Calu3 (cell line): ENCODE data around the gene GNA12. TPM values are rescaled to one million over a fixed set of nuclear protein-coding genes. Genes with fewer than 3 reads are reported as not detected.

Experiments
- BruUV-seq: library from RNA; stranded (reverse); fragments of 400-500 nt; replicated peaks from 2 replicates; lab custom pipeline; 2021; lab: Mats Ljungman, UMichigan
- CTCF ChIA-PET: fragments of 300-600 bp; sonication (Branson Sonifier 250); formaldehyde crosslinking; loops from one replicate; lab custom pipeline; 2022; ENCODE audit warnings: antibody characterized with exemption; lab: Charles Lee
- DNase-seq: peaks from one replicate; pipeline ENCODE4 v3.0.0; 2022
- H3K27ac Mint-ChIP-seq: one replicate; pipeline ENCODE4 v1.8.0; 2022; ENCODE audit warnings: mixed read lengths; ENCODE audit not compliant: unreplicated experiment
- H3K27me3 Mint-ChIP-seq: one replicate; pipeline ENCODE4 v1.8.0; 2022; ENCODE audit warnings: mixed read lengths; ENCODE audit not compliant: unreplicated experiment
- H3K36me3 Mint-ChIP-seq: one replicate; pipeline ENCODE4 v1.8.0; 2022; ENCODE audit warnings: mild to moderate bottlenecking, moderate library complexity, mixed read lengths; ENCODE audit not compliant: insufficient read depth, unreplicated experiment
- H3K4me1 Mint-ChIP-seq: one replicate; pipeline ENCODE4 v1.8.0; 2022; ENCODE audit warnings: mild to moderate bottlenecking, low read depth, mixed read lengths; ENCODE audit not compliant: unreplicated experiment
- H3K4me3 Mint-ChIP-seq: one replicate; pipeline ENCODE4 v1.8.0; 2022; ENCODE audit warnings: mild to moderate bottlenecking, low read depth, moderate library complexity, mixed read lengths; ENCODE audit not compliant: unreplicated experiment
- H3K9me3 Mint-ChIP-seq: one replicate; pipeline ENCODE4 v1.8.0; 2022; ENCODE audit warnings: low read depth, mixed read lengths; ENCODE audit not compliant: unreplicated experiment
- CTCF ChIP-seq: fragments of 200-600 bp; IDR thresholded peaks from one replicate; pipeline ENCODE4 v1.8.0; 2022; ENCODE audit warnings: antibody characterized with exemption; ENCODE audit not compliant: unreplicated experiment
- intact Hi-C: fragments of 100-400 bp; cut with micrococcal nuclease; formaldehyde crosslinking; loops from one replicate; pipeline ENCODE4 v1.10.0; 2022; ENCODE audit not compliant: unreplicated experiment
- total RNA-seq: library from RNA; stranded (reverse); gene quantifications from 2 replicates; pipeline ENCODE4 v1.2.3, GENCODE V29; 2022

Gene GNA12
- total RNA-seq, 1 experiment from 2014 or later = 78.3 TPM

- DNase-seq = no peak
- H3K9me3 Mint-ChIP-seq = no peaks in the 10 kb centered on the region
- no peaks in the 10 kb centered on the region for H3K27me3 Mint-ChIP-seq
- no peak overlapping the region for H3K4me3 Mint-ChIP-seq
- intact Hi-C loops = no loop called here
- TF ChIP-seq CTCF = no peak
- H3K36me3 Mint-ChIP-seq = peaks cover 13% of the 10 kb centered on the region
- CTCF ChIA-PET = no interaction called here
- H3K27ac Mint-ChIP-seq = no peak overlapping the region
- H3K4me1 Mint-ChIP-seq = peaks cover 38% of the 10 kb centered on the region
- no TSS peak for BruUV-seq
Observed at GRCh38 chr7:2872296-2872874, 28.3 kb upstream of the GNA12 start.

- intact Hi-C loops = no loop called here
- CTCF ChIA-PET = no interaction called here
Observed at GRCh38 chr7:2870471-2870931, 26.4 kb upstream of the GNA12 start.

GRCh38 chr7:2869981-2870380 is 25.9 kb upstream of the GNA12 start:
- intact Hi-C loops = loop anchor here (10.0 kb wide), 1 partner anchor 1025 kb away; no protein-coding TSS in a partner anchor
- no peak for TF ChIP-seq CTCF
- CTCF ChIA-PET = interaction anchor here (0.6 kb wide), 1 partner anchor 110 kb away, joined by 3 read pairs; no protein-coding TSS in a partner anchor
- Mint-ChIP-seq H3K36me3 (peaks cover 16% of the 10 kb centered on the region), H3K4me1 (peaks cover 30% of the 10 kb centered on the region), H3K9me3 (no peaks in the 10 kb centered on the region), H3K27me3 (no peaks in the 10 kb centered on the region), H3K27ac (peak overlapping the region; percentile 3), H3K4me3 (peak overlapping the region; percentile 3)
- BruUV-seq = no TSS peak
- no peak for DNase-seq

More at GRCh38 chr7:2870471-2870931, 26.4 kb upstream of the GNA12 start:
- Mint-ChIP-seq H3K27ac (peak overlapping the region; percentile 3), H3K27me3 (no peaks in the 10 kb centered on the region), H3K9me3 (no peaks in the 10 kb centered on the region), H3K36me3 (peaks cover 14% of the 10 kb centered on the region), H3K4me3 (peak overlapping the region; percentile 3), H3K4me1 (peaks cover 29% of the 10 kb centered on the region)
- peak; percentile 78 for DNase-seq
- TF ChIP-seq CTCF = no peak
- no TSS peak for BruUV-seq

DNA sequence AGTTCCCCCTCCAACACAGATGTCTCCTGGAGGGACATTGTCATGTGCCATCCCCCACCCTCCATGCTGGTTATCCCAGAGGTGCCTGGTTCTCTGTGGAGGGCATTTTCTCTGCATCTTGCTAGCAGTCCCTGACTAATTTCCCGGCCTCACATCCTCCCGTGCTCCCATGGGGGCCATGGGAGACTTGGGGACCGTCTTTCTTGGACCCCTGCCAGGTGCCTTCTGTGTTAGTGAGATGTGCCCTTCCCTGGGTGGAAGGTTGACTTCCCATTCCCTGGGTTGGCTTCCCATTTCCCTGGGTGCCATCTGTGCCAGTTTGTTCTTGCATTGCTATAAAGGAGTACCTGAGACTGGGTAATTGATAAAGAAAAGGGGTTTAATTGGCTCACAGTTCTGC is 22.5 kb upstream of the GNA12 start:
- intact Hi-C loops = loop anchor here (10.0 kb wide), 1 partner anchor 1028 kb away; no protein-coding TSS in a partner anchor
- Mint-ChIP-seq H3K9me3 (no peaks in the 10 kb centered on the region), H3K27ac (no peak overlapping the region), H3K36me3 (peaks cover 27% of the 10 kb centered on the region), H3K4me3 (no peak overlapping the region), H3K27me3 (no peaks in the 10 kb centered on the region), H3K4me1 (peaks cover 44% of the 10 kb centered on the region)
- DNase-seq = no peak
- CTCF ChIA-PET = interaction anchor here (0.6 kb wide), 1 partner anchor 1548 kb away, joined by 3 read pairs; no protein-coding TSS in a partner anchor
- no peak for TF ChIP-seq CTCF
- no TSS peak for BruUV-seq
